Left ventricle myocardium inferior (tissue), 1 donor: ENCODE results near the gene RUNX1. TPM values are rescaled to one million over a fixed set of nuclear protein-coding genes. Genes with fewer than 3 reads are reported as not detected.

Experiments
- DNase-seq: peaks from one replicate; pipeline ENCODE4 v3.0.0-alpha.2; 2020
- H3K27ac ChIP-seq: fragments of 200-600 bp; replicated peaks from 2 replicates; pipeline ENCODE4 v1.8.0; 2021
- H3K27me3 ChIP-seq: fragments of 200-600 bp; 2 replicates; pipeline ENCODE4 v1.8.0; 2021; ENCODE audit warnings: low read depth
- H3K36me3 ChIP-seq: fragments of 200-600 bp; 2 replicates; pipeline ENCODE4 v1.8.0; 2021
- H3K4me1 ChIP-seq: fragments of 200-600 bp; 2 replicates; pipeline ENCODE4 v1.8.0; 2021
- H3K4me3 ChIP-seq: fragments of 200-600 bp; 2 replicates; pipeline ENCODE4 v1.8.0; 2021; ENCODE audit warnings: mild to moderate bottlenecking, moderate library complexity
- H3K9me3 ChIP-seq: fragments of 200-600 bp; replicated peaks from 2 replicates; pipeline ENCODE4 v1.8.0; 2021
- CTCF ChIP-seq: fragments of 200-600 bp; IDR thresholded peaks from 2 replicates; pipeline ENCODE4 v1.8.0; 2021; ENCODE audit warnings: antibody characterized with exemption, mild to moderate bottlenecking, borderline replicate concordance
- intact Hi-C: fragments of 100-400 bp; cut with micrococcal nuclease; formaldehyde crosslinking; loops from one replicate; pipeline ENCODE4 v1.11.0; 2022
- total RNA-seq: library from RNA; stranded (reverse); fragmentation: NEBNext Ultra II Directional; extraction: Animal tissue kit (Norgen Biotek cat#: 25700); gene quantifications from one replicate; pipeline ENCODE4 v1.2.1, GENCODE V29; 2021
- donor health status: DM: no; HTN: yes; CAD: no; lungs with severe emphysema.

RUNX1 gene
- total RNA-seq, 1 donor from 2014 or later: 1.5 TPM

GRCh38 chr21:34897828-34898227 lies 151.3 kb downstream of the RUNX1 start:
- Histone ChIP-seq H3K4me1 (no peaks in the 10 kb centered on the region), H3K27me3 (peaks cover 82% of the 10 kb centered on the region), H3K27ac (no peak overlapping the region), H3K9me3 (peaks cover 21% of the 10 kb centered on the region), H3K4me3 (no peak overlapping the region), H3K36me3 (no peaks in the 10 kb centered on the region)
- no peak for DNase-seq
- TF ChIP-seq CTCF: no peak
- intact Hi-C loops: no loop called here

- H3K4me3 ChIP-seq: no peak overlapping the region
- TF ChIP-seq CTCF: no peak
- H3K36me3 ChIP-seq: no peaks in the 10 kb centered on the region
- DNase-seq: no peak
- peaks cover 94% of the 10 kb centered on the region for H3K27me3 ChIP-seq
- no peak overlapping the region for H3K27ac ChIP-seq
- intact Hi-C loops: no loop called here
- peaks cover 21% of the 10 kb centered on the region for H3K9me3 ChIP-seq
- H3K4me1 ChIP-seq: peaks cover 22% of the 10 kb centered on the region
Observed at GRCh38 chr21:34894401-34894800, 154.7 kb downstream of the RUNX1 start.

- peaks cover 41% of the 10 kb centered on the region for H3K4me1 ChIP-seq
- no peak overlapping the region for H3K4me3 ChIP-seq
- intact Hi-C loops: no loop called here
- no peaks in the 10 kb centered on the region for H3K36me3 ChIP-seq
- TF ChIP-seq CTCF: no peak
- no peak overlapping the region for H3K27ac ChIP-seq
- H3K27me3 ChIP-seq: peaks cover 88% of the 10 kb centered on the region
- peaks cover 6% of the 10 kb centered on the region for H3K9me3 ChIP-seq
- no peak for DNase-seq
Observed at GRCh38 chr21:34892209-34892608, 156.9 kb downstream of the RUNX1 start.

- no peak overlapping the region for H3K27ac ChIP-seq
- peaks cover 88% of the 10 kb centered on the region for H3K27me3 ChIP-seq
- intact Hi-C loops: no loop called here
- peaks cover 47% of the 10 kb centered on the region for H3K4me1 ChIP-seq
- no peaks in the 10 kb centered on the region for H3K36me3 ChIP-seq
- no peak for DNase-seq
- TF ChIP-seq CTCF: no peak
- H3K9me3 ChIP-seq: no peaks in the 10 kb centered on the region
- H3K4me3 ChIP-seq: peak overlapping the region; percentile 75
Observed at GRCh38 chr21:34891613-34891943, 157.5 kb downstream of the RUNX1 start.

GRCh38 chr21:34890724-34891612 lies 158.1 kb downstream of the RUNX1 start:
- Histone ChIP-seq H3K9me3 (no peaks in the 10 kb centered on the region), H3K4me3 (peak overlapping the region; percentile 75), H3K27ac (peak overlapping the region; percentile 87), H3K4me1 (peaks cover 53% of the 10 kb centered on the region), H3K27me3 (peaks cover 88% of the 10 kb centered on the region), H3K36me3 (no peaks in the 10 kb centered on the region)
- DNase-seq: peak; percentile 20
- intact Hi-C loops: no loop called here
- no peak for TF ChIP-seq CTCF
